K562 (cell line): ENCODE results near the gene UNC45A. TPM values are rescaled to one million over a fixed set of nuclear protein-coding genes. Genes with fewer than 3 reads are reported as not detected.

Source experiments
- EWSR1 ChIP-seq: fragments of 450-650 bp; IDR thresholded peaks from 2 replicates; pipeline ENCODE4 v1.6.1; 2018; ENCODE audit warnings: borderline replicate concordance, mild to moderate bottlenecking, low read depth, moderate library complexity; ENCODE audit not compliant: partially characterized antibody
- FOXA3 ChIP-seq, 2 experiments: fragments of 450-650 bp in 1 of 2; sonication (generic) in 1 of 2; formaldehyde crosslinking; IDR thresholded peaks in 1 of 2; conservative IDR thresholded peaks in 1 of 2; 2 replicates each; pipeline versions ENCODE4 v1.4.0 to v1.8.0; 2020 to 2022; ENCODE audit warnings: mild to moderate bottlenecking in 2 of 2, missing genetic modification reagents in 1 of 2
- GATAD2B ChIP-seq: fragments of 450-650 bp; IDR thresholded peaks from 2 replicates; pipeline ENCODE4 v1.6.1; 2017; ENCODE audit warnings: mild to moderate bottlenecking, borderline replicate concordance
- NCOA1 ChIP-seq: fragments of 450-650 bp; IDR thresholded peaks from 2 replicates; pipeline ENCODE4 v1.6.1; 2016; ENCODE audit warnings: low read depth
- NONO ChIP-seq, 2 experiments: fragments of 200-400 bp in 1 of 2; fragments of 450-650 bp in 1 of 2; formaldehyde crosslinking in 1 of 2; IDR thresholded peaks; 2 replicates each; pipeline ENCODE4 v1.6.1; 2017; ENCODE audit warnings: low read depth in 2 of 2, mild to moderate bottlenecking in 2 of 2, moderate library complexity in 2 of 2, low read length in 1 of 2
- NR2C1 ChIP-seq, 2 experiments: fragments of 450-650 bp; IDR thresholded peaks; 2 replicates each; pipeline ENCODE4 v1.6.1; 2017; ENCODE audit warnings: mild to moderate bottlenecking in 2 of 2, antibody characterized with exemption in 1 of 2, inconsistent platforms in 1 of 2, missing compliant biosample characterization in 1 of 2, missing genetic modification characterization in 1 of 2
- RREB1 ChIP-seq: fragments of 250-450 bp; sonication (Bioruptor Pico); IDR thresholded peaks from 2 replicates; pipeline ENCODE4 v1.4.0; 2020
- SAFB2 ChIP-seq: fragments of 200-400 bp; formaldehyde crosslinking; IDR thresholded peaks from 2 replicates; pipeline ENCODE4 v1.6.1; 2018; ENCODE audit warnings: borderline replicate concordance, low read length, low read depth, moderate library complexity; ENCODE audit not compliant: severe bottlenecking
- ZBTB26 ChIP-seq: fragments of 450-650 bp; formaldehyde crosslinking; IDR thresholded peaks from 2 replicates; pipeline ENCODE4 v1.4.0; 2022; ENCODE audit warnings: missing genetic modification characterization
- ZNF696 ChIP-seq: fragments of 250-450 bp; sonication (Bioruptor Pico); conservative IDR thresholded peaks from 2 replicates; pipeline ENCODE4 v1.4.0; 2020; ENCODE audit warnings: mild to moderate bottlenecking, moderate library complexity
- polyA plus RNA-seq, 8 experiments: library from polyadenylated mRNA; depleted of rRNA in 4 of 8; stranded (reverse) in 5 of 8; unstranded in 3 of 8; fragments of >200 nt; fragmentation: Nextera tagmentation in 2 of 8; fragmentation: Illumina TruSeq in 1 of 8; extraction: Ambion mirVana in 2 of 8; extraction: Trizol in 1 of 8; gene quantifications; 2 replicates each; pipeline versions ENCODE4 v1.2.1 to v1.2.3, GENCODE V29; 2011 to 2014; ENCODE audit warnings: inconsistent platforms in 1 of 8, missing spikeins in 1 of 8
- total RNA-seq, 7 experiments: library from RNA; depleted of rRNA in 6 of 7; stranded (reverse); fragments of >200 nt in 6 of 7; fragmentation: Illumina TruSeq in 2 of 7; extraction: Trizol in 2 of 7; gene quantifications; 2 replicates each; pipeline versions ENCODE4 v1.2.1 to v1.2.3, GENCODE V29; 2011 to 2021; ENCODE audit warnings: low replicate concordance in 1 of 7

Gene UNC45A
- total and polyA plus RNA-seq, 9 of the 15 experiments (the other 6 are each of a cell fraction or from before 2014, with no cell fraction given): 22.4 to 79.3 (median 43.7) TPM

GRCh38 chr15:90895571-90896117, 39.4 kb upstream of the UNC45A start (continued):
- TF ChIP-seq FOXA3 (CRISPR knock-in tag; conservative IDR thresholded peaks at IDR 0.05 in 1 of 2, IDR thresholded peaks at IDR 0.05 in 1 of 2) (no peak), NONO (IDR thresholded peaks at IDR 0.05; ENCODE audit: low read depth in 2 of 2, low read length in 1 of 2) (no peak), ZNF696 (no peak), GATAD2B (no peak), RREB1 (no peak), NCOA1 (peak; percentile 29; the same call in 1 of the 2 replicates), ZBTB26 (CRISPR knock-in tag) (no peak), EWSR1 (no peak), NR2C1 (IDR thresholded peaks at IDR 0.05) (no peak), NR2C1 (tag; IDR thresholded peaks at IDR 0.05) (no peak), SAFB2 (no peak)
